DMS 273 treated with DMSO at 0.1 percent for 48 hours (cell line): ENCODE results near the gene CLCN4.
A peak's percentile ranks its signal among the peaks of the same experiment; 100 is the strongest.

Experiments used
- DNase-seq: peaks from one replicate; lab custom pipeline; 2025; lab: John Stamatoyannopoulos, UW

The CLCN4 gene

DNA sequence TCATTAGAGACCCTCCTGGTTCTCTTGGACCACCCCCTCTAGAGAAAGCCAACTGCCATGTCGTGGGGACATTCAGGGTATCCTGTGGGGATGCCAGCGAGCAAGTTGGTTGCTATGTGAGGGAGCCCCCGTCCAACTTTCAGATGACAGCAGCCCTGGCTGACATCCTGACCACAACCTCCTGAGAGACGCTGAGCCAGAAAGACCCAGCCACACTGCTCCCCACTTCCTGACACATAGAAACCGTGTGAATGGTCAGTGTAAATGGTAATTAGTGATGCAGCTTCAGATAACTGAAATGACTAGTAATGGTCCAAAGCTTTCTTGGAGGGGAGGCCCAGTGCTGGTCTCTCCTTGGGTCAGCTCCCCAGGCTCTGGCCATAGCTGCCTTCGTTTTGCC, 10.8 kb downstream of the CLCN4 start:
- DNase-seq = no peak

DNA sequence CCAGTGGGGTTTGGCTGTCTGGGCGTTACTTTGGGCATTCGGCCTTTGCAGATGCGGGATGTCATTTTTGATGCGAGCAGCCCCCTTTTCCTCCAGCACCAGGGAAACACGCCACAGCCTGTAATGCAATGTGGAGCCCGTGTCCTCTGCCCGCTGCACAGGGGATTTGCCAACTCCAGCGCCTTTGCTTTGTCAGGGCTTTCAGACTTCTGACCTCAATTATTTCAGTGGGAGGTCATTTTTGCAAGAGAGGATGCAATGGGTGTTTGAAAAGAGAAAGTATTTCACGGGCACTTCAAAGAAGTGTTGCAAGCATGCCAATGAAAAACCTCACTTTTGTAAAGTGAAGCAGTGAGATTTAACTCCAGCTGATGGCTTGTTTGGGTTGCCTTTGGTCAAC, 11.5 kb downstream of the CLCN4 start:
- DNase-seq = no peak

DNA sequence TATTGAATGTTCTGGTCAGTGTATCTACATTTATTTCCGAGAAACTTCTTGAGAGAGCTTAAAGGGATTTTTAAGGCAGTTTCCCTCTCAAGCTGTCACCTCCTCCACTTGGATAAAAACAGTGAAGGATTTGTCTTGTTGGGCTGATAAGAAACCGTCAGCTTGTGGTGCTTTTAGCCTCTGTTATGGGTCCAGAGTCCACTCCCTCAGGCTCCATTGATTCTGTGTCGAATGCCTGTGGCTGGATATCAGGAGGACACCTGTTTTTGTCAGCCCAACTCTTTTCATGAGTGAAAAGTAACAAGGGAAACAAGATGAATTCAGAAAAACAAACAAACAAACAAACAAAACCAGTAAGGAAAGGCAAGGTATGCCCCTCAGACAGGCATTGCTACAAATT, 12.4 kb downstream of the CLCN4 start:
- DNase-seq = no peak

- DNase-seq = no peak
Observed at GRCh38 chrX:10171249-10171648, 14.5 kb downstream of the CLCN4 start.

- DNase-seq = no peak
Observed at GRCh38 chrX:10172877-10173276, 16.1 kb downstream of the CLCN4 start.

- peak; percentile 52 for DNase-seq
Observed at GRCh38 chrX:10173331-10173900, 16.6 kb downstream of the CLCN4 start.

DNA sequence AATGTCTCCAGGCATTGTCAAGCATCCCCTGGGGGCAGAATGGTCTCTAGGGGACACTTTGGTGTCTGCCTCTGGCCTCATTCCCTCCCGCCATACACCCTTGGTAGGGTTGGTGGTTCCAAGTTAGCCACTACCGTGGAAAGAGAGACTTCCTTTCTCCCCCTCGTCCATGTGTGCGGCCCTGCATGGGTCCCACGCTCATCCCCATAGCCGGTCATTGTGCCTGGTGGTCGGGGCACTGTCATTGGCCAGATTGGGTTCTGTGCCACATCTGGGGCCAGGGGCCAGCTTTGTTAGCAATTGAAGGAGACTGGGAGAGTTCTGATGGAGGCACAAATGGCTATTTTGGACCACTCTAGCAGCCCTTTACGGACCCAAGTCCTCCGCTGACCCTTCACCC, 17.3 kb downstream of the CLCN4 start:
- no peak for DNase-seq

DNA sequence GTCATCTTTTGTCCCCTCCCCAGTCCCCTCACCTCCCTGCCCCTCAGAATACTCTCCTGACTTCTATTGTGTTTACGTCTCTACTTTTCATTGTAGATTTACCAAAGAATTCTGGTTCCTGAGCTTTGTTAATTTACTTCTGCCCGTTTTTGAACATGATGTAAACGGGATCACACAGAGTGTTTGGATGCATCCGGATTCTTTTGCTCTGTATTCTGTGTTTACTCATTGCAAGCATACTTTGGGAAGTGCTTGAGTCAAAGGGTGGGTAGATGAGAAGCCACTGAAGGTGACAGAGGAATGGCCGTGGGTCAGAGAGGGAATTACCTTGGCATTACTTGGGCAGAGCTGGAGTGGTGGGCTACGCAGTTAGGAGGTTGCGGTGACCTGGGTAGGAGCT, 18.0 kb downstream of the CLCN4 start:
- no peak for DNase-seq

DNA sequence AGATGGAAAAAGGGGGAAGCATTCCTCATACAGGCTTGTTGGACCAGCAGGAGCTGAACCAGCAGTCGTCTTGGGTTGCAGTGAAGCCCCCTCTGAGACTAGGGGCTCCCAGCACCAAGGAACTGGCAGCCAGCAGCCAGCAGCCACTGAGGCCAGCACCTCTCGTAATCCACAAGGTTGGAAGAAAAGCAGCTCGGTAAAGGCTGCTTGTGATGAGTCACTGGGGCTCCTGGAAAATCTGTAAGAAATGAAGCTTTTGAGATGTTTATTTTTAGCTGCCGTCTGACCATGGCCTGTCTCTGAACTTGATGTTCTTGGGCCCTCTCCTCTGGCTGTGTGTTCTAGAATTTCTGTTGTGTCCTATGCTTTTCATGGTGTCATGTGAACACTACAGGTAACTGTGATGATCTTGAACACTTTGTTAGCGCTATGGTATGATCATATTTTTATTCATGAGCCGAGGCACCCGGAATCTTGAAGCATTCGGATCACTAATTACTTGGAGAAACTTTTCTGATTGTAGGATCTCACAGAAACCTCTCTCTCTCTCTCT, 18.6 kb downstream of the CLCN4 start:
- no peak for DNase-seq

GRCh38 chrX:10176121-10177003, 19.6 kb downstream of the CLCN4 start:
- peak; percentile 94 for DNase-seq

DNA sequence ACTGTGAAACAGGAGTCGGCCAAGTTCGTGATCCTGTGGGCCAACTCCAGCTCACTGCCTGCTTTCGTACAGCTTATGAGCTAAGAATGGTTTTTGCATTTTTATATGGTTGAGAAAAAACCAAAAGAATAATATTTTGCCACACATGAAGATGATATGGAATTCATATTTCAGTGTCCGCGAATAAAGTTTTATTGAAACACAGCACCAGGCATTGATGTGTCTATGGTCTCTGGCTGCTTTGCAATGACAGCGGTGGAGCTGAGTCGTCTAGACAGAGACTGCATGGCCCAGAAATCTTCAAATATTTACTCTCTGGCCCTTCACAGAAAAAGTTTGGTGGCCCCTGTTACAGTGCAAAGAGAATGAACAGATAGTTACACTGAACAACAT, 20.2 kb downstream of the CLCN4 start:
- DNase-seq = no peak

GRCh38 chrX:10177601-10178000, 20.8 kb downstream of the CLCN4 start:
- DNase-seq = peak; percentile 77

GRCh38 chrX:10178866-10179463, 22.2 kb downstream of the CLCN4 start:
- DNase-seq = no peak

- DNase-seq = no peak
Observed at GRCh38 chrX:10183760-10184159, 27.0 kb downstream of the CLCN4 start.

- no peak for DNase-seq
Observed at GRCh38 chrX:10184411-10184810, 27.6 kb downstream of the CLCN4 start.

DNA sequence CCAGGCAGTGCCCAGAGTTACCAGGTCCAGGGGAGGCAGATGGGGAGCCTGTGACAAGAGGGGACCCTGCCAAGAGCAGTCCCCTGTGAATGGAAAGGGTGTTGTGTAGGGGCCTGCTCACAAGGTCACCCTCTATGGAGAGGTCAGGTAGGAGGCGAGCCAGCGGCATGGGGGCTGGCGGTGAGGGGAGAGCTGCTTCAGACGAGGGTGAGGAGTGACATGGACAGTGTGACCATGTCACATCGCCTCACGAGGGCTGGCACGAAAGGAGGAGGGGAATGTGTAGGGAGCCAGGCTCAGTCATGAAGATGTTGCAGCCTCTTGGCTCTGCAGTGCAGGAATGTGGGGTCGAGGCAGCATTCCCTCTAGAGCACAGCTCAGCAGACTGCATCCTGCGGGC, 29.6 kb downstream of the CLCN4 start:
- DNase-seq = no peak

GRCh38 chrX:10187421-10187820, 30.6 kb downstream of the CLCN4 start:
- no peak for DNase-seq

DNA sequence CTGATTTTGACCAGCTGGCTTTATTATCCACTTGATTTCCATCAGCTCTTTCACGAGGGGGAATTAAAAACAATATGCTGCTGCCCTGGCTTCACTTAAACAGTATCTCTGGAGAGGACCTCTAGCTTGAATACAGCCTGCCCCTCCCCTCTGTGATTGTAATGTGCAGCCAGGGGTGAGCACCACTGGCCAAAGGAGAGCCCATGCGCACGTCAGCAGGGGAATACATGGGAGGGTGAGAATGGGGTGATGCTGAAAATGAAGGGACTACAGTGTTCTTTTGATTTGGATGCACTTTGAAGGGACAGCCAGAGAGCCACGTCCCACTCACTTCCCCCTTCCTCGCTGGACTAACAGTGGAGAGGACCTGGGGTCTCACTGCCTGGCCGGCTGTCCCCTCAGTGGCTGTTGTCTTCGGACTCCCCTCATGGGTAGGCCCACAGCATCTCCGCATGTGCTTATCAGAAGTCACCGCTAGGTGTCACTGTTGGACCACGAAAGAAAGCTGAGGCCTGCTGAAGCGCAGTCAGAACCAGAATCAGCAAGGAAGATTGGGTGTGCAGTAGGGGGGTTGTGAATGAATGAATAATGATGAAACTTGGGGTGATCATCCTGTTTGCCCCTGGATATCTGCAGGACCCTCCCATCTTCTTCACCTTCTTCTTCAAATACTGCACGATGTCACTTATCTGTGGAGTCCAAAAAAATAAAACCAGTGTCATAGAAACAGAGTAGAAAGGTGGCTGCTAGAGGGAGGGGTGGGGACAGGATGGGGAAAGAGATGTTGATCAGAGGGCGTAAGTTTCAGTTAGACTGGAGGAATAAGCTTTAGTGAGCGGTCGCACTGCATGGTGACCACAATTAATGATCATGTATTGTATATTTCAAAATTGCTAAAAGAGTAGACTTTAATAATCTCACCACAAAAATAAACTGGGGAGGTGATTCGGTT, 32.8 kb downstream of the CLCN4 start:
- DNase-seq = peak; percentile 40

- DNase-seq = peak; percentile 60
Observed at GRCh38 chrX:10190367-10190766, 33.6 kb downstream of the CLCN4 start.

DNA sequence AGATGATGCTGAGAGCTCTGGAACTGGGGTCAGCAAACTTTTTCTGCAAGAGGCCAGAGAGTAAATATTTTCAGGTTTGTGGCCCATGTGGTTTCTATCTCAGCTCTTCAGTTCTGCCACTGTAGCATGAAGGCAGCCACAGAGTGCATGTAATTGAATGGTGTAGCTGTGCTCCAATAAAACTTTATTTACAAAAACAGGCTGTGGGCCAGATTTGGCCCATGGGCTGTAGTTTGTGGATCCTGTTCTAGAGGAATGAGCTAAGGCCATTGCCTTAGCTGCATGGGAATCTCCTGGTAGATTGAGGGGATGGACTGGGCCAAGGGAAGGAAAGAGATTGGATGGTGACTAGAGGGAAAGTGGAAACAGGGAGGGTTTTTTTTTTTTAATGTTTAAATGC, 36.8 kb downstream of the CLCN4 start:
- no peak for DNase-seq

DNA sequence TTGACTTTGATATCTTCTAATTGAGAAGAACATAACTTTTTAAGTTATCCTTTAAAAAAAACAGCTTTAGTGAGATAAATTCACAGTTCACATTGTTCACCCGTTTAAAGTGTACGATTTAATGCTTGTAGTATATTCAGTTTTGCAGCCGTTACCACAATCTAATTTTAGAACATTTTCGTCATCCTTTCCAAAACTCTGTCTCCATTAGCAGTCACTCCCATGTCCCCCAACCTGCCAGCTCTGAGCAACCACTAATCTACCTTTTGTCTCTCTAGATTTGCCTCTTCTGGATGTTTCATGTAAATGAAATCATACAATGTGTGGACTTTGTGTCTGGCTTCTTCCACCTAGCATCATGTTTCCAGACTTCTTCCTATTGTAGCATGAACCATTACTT, 38.6 kb downstream of the CLCN4 start:
- no peak for DNase-seq

GRCh38 chrX:10195947-10196346, 39.2 kb downstream of the CLCN4 start:
- DNase-seq = no peak
